Endothelial cell of umbilical vein (primary cell): ENCODE results near the gene ST6GAL1. TPM values are rescaled to one million over a fixed set of nuclear protein-coding genes. Genes with fewer than 3 reads are reported as not detected.

Source experiments
- BruUV-seq: library from RNA; stranded (reverse); fragments of 400-500 nt; replicated peaks from 2 replicates; lab custom pipeline; 2021; lab: Mats Ljungman, UMichigan
- CTCF ChIA-PET: fragments of 300-600, 350-600 bp; sonication (Branson Sonifier 250); formaldehyde crosslinking; loops from one replicate; lab custom pipeline; 2021; ENCODE audit warnings: antibody characterized with exemption, inconsistent platforms; lab: Charles Lee
- POLR2A ChIA-PET: fragments of 300-600, 350-600 bp; sonication (Branson Sonifier 250); formaldehyde crosslinking; loops from one replicate; lab custom pipeline; 2021; ENCODE audit warnings: antibody characterized with exemption, inconsistent platforms; lab: Charles Lee
- DNase-seq: peaks from one replicate; pipeline ENCODE4 v3.0.0-alpha.2; 2011; ENCODE audit warnings: low read depth, low spot score
- FAIRE-seq: peaks from 2 replicates; lab custom pipeline; 2011; peaks lifted over from hg19 to GRCh38; lab: Jason Lieb, UNC
- H2AFZ ChIP-seq: 2 replicates; pipeline ENCODE4 v1.6.0; 2012; ENCODE audit warnings: low read depth, low read length, control low read depth, inconsistent platforms
- H3K27ac ChIP-seq: 2 replicates; pipeline ENCODE4 v1.5.1; 2011; ENCODE audit warnings: low read depth, mild to moderate bottlenecking, control low read depth, low read length, moderate library complexity; ENCODE audit not compliant: insufficient read depth
- H3K27me3 ChIP-seq, 2 experiments: 2 replicates each; pipeline versions ENCODE4 v1.6.0 to v1.6.1; 2011; ENCODE audit warnings: low read length in 2 of 2, mixed read lengths in 1 of 2; ENCODE audit not compliant: control insufficient read depth in 2 of 2, insufficient read depth in 2 of 2
- H3K36me3 ChIP-seq, 2 experiments: 2 replicates in 1 of 2; 3 replicates in 1 of 2; pipeline ENCODE4 v1.5.1; 2011; ENCODE audit warnings: low read length in 2 of 2, mild to moderate bottlenecking in 1 of 2, moderate library complexity in 1 of 2; ENCODE audit not compliant: control insufficient read depth in 2 of 2, insufficient read depth in 2 of 2; ENCODE audit errors: extremely low read depth in 1 of 2
- H3K4me1 ChIP-seq: 3 replicates; pipeline ENCODE4 v1.5.1; 2011; ENCODE audit warnings: mild to moderate bottlenecking, low read length; ENCODE audit not compliant: control insufficient read depth, insufficient read depth; ENCODE audit errors: extremely low read depth
- H3K4me2 ChIP-seq: 2 replicates; pipeline ENCODE4 v1.6.1; 2011; ENCODE audit warnings: low read length, control low read depth, mixed read lengths; ENCODE audit not compliant: insufficient read depth
- H3K4me3 ChIP-seq, 3 experiments: fragments of 200-600 bp in 1 of 3; sonication (generic), shearing (Covaris generic) in 1 of 3; replicated peaks in 1 of 3; 2 replicates each; pipeline ENCODE4 v1.5.1; 2011 to 2016; ENCODE audit warnings: control low read depth in 3 of 3, low read length in 3 of 3, mild to moderate bottlenecking in 2 of 3, inconsistent platforms in 1 of 3, low read depth in 1 of 3, moderate library complexity in 1 of 3; ENCODE audit not compliant: insufficient read depth in 1 of 3
- H3K79me2 ChIP-seq: 2 replicates; pipeline ENCODE4 v1.6.0; 2012; ENCODE audit warnings: low read length, inconsistent platforms; ENCODE audit not compliant: control insufficient read depth, insufficient read depth
- H3K9ac ChIP-seq: replicated peaks from 2 replicates; pipeline ENCODE3; 2011; ENCODE audit warnings: low read length, control low read depth; ENCODE audit not compliant: insufficient read depth; ENCODE audit errors: extremely low read depth
- H3K9me1 ChIP-seq: replicated peaks from 3 replicates; pipeline ENCODE4 v1.6.0; 2011; ENCODE audit warnings: mild to moderate bottlenecking, low read length; ENCODE audit not compliant: control insufficient read depth, insufficient read depth; ENCODE audit errors: extremely low read depth
- H3K9me3 ChIP-seq: replicated peaks from 2 replicates; pipeline ENCODE4 v1.5.1; 2012; ENCODE audit warnings: low read length, inconsistent platforms; ENCODE audit not compliant: control insufficient read depth, insufficient read depth
- H4K20me1 ChIP-seq: replicated peaks from 2 replicates; pipeline ENCODE3; 2011; ENCODE audit warnings: mild to moderate bottlenecking, low read length; ENCODE audit not compliant: control insufficient read depth, insufficient read depth; ENCODE audit errors: extremely low read depth
- EZH2 ChIP-seq: IDR thresholded peaks from 2 replicates; pipeline ENCODE4 v1.6.1; 2012; ENCODE audit warnings: borderline replicate concordance, low read depth, mild to moderate bottlenecking, moderate library complexity, low read length, inconsistent platforms; ENCODE audit not compliant: severe bottlenecking
- FOS ChIP-seq: IDR thresholded peaks from 2 replicates; pipeline ENCODE4 v1.6.1; 2011; ENCODE audit warnings: mild to moderate bottlenecking, low read length, moderate library complexity, borderline replicate concordance; ENCODE audit not compliant: insufficient read depth
- GATA2 ChIP-seq: IDR thresholded peaks from 2 replicates; pipeline ENCODE4 v1.7.0; 2011; ENCODE audit warnings: low read depth, mild to moderate bottlenecking, moderate library complexity, mixed read lengths, low read length; ENCODE audit not compliant: insufficient read length, insufficient read depth
- JUN ChIP-seq: IDR thresholded peaks from 2 replicates; pipeline ENCODE4 v1.6.1; 2011; ENCODE audit warnings: borderline replicate concordance, low read depth; ENCODE audit not compliant: insufficient read length, insufficient read depth
- MAX ChIP-seq: IDR thresholded peaks from 2 replicates; pipeline ENCODE4 v1.6.1; 2011; ENCODE audit not compliant: insufficient read depth, insufficient read length
- MYC ChIP-seq: IDR thresholded peaks from one replicate; pipeline ENCODE4 v1.6.1; 2011; ENCODE audit warnings: mild to moderate bottlenecking, low read depth, low read length
- POLR2A ChIP-seq: IDR thresholded peaks from 2 replicates; pipeline ENCODE4 v1.6.1; 2012; ENCODE audit warnings: low read depth, mild to moderate bottlenecking, control low read depth, low read length
- POLR2AphosphoS5 ChIP-seq: IDR thresholded peaks from 2 replicates; pipeline ENCODE4 v1.6.1; 2012; ENCODE audit warnings: low read depth, mild to moderate bottlenecking, control low read depth, low read length, moderate library complexity; ENCODE audit not compliant: insufficient read depth
- dilution Hi-C: fragments of 300-500 bp; cut with MboI; formaldehyde crosslinking; loops from one replicate; pipeline ENCODE4 v1.15.0; 2019; ENCODE audit warnings: low sequenced_read_pairs; ENCODE audit not compliant: extremely low pct_ligation_motif_present
- intact Hi-C: fragments of 100-400 bp; cut with micrococcal nuclease; formaldehyde crosslinking; loops from one replicate; pipeline ENCODE4 v1.10.0; 2022
- polyA plus RNA-seq, 4 experiments: library from polyadenylated mRNA; depleted of rRNA in 3 of 4; stranded (reverse) in 3 of 4; unstranded in 1 of 4; fragments of >200 nt; gene quantifications; 2 replicates each; pipeline versions ENCODE4 v1.2.1 to v1.2.3, GENCODE V29; 2011 to 2012; ENCODE audit warnings: missing spikeins in 1 of 4
- total RNA-seq: library from RNA; stranded (reverse); gene quantifications from 2 replicates; pipeline ENCODE4 v1.2.3, GENCODE V29; 2021
- TF ChIP-seq, protein P1 (sequence below), 2 donors: IDR thresholded peaks; 1 replicate in 1 of 2; 2 replicates in 1 of 2; pipeline ENCODE4 v1.5.1; 2011; ENCODE audit warnings: low read length in 2 of 2, mild to moderate bottlenecking in 2 of 2, moderate library complexity in 2 of 2, control low read depth in 1 of 2, inconsistent platforms in 1 of 2, low read depth in 1 of 2; ENCODE audit not compliant: insufficient read depth in 1 of 2; ENCODE audit errors: extremely low read depth in 1 of 2

ST6GAL1 gene
- total and polyA plus RNA-seq, 2 donors (not counting 3 experiments of a cell fraction or from before 2014, with no cell fraction given) = 63.9 to 101 TPM

DNA sequence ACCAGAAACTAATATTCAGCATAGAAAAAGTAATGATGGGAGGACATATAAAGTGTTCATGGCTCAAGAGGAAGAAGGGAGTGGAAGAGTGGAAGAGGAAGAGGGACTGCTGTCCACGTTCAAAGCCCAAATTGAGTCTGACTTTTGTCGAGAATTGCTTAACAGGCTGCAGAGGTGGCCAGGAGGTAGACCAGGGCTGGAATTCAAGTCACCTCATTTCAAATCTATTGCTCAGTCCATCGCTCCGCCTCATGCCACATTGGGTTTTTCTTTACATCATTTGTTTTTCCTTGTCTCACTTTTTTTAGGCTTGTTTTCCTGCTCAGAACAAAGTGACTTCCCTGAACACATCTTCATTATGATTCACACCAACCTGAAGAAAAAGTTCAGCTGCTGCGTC, 112.0 kb downstream of the ST6GAL1 start:
- ChIA-PET POLR2A (no interaction called here), CTCF (no interaction called here)
- no peak for TF ChIP-seq GATA2
- TF ChIP-seq JUN = no peak
- no peak for TF ChIP-seq EZH2
- TF ChIP-seq FOS = no peak
- no peak for TF ChIP-seq POLR2A
- TF ChIP-seq MAX = no peak
- no peak for TF ChIP-seq POLR2AphosphoS5
- TF ChIP-seq, protein P1, sequence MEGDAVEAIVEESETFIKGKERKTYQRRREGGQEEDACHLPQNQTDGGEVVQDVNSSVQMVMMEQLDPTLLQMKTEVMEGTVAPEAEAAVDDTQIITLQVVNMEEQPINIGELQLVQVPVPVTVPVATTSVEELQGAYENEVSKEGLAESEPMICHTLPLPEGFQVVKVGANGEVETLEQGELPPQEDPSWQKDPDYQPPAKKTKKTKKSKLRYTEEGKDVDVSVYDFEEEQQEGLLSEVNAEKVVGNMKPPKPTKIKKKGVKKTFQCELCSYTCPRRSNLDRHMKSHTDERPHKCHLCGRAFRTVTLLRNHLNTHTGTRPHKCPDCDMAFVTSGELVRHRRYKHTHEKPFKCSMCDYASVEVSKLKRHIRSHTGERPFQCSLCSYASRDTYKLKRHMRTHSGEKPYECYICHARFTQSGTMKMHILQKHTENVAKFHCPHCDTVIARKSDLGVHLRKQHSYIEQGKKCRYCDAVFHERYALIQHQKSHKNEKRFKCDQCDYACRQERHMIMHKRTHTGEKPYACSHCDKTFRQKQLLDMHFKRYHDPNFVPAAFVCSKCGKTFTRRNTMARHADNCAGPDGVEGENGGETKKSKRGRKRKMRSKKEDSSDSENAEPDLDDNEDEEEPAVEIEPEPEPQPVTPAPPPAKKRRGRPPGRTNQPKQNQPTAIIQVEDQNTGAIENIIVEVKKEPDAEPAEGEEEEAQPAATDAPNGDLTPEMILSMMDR (IDR thresholded peaks at IDR 0.05; ENCODE audit: extremely low read depth in 1 of 2, insufficient read depth in 1 of 2, low read depth in 1 of 2, low read length in 2 of 2) = no peak
- no peak for TF ChIP-seq MYC
- Histone ChIP-seq H3K4me1 (peaks cover 41% of the 10 kb centered on the region), H3K4me2 (no peak overlapping the region), H3K9me3 (no peaks in the 10 kb centered on the region), H2AFZ (no peak overlapping the region), H3K27me3 (no peaks in the 10 kb centered on the region), H3K4me3 (no peak overlapping the region), H4K20me1 (no peaks in the 10 kb centered on the region), H3K9ac (no peak overlapping the region), H3K9me1 (no peaks in the 10 kb centered on the region), H3K27ac (no peak overlapping the region), H3K79me2 (peaks cover 3% of the 10 kb centered on the region), H3K36me3 (peaks cover 11 to 28% of the 10 kb centered on the region in 2 experiments)
- BruUV-seq = no TSS peak
- dilution Hi-C loops (no loop called here), intact Hi-C loops (no loop called here)
- no peak for FAIRE-seq
- no peak for DNase-seq
